Heart right ventricle (tissue), 16 donors: Measurements from ENCODE around the gene PLPPR5. TPM values are rescaled to one million over a fixed set of nuclear protein-coding genes. Genes with fewer than 3 reads are reported as not detected.

Experiments used
- ATAC-seq, 8 donors: fragments of 200-7000 bp; cut with Tn5 transposase; one replicate each; pipeline ENCODE4 v1.9.1; 2020; ENCODE audit warnings: mild to moderate bottlenecking in 8 of 8, moderate library complexity in 8 of 8, moderate number of reproducible peaks in 1 of 8
- DNase-seq, 2 donors: peaks; one replicate each; pipeline ENCODE4 v3.0.0-alpha.2; 2020
- H3K27ac ChIP-seq, 10 donors: fragments of 200-600 bp; sonication (generic) in 2 of 10; one replicate each; pipeline versions ENCODE4 v1.5.0 to v1.8.0; 2020 to 2022; ENCODE audit warnings: mild to moderate bottlenecking in 3 of 10
- H3K27me3 ChIP-seq, 7 donors: fragments of 200-600 bp; one replicate each; pipeline ENCODE4 v1.8.0; 2021 to 2022; ENCODE audit warnings: mild to moderate bottlenecking in 2 of 7
- H3K36me3 ChIP-seq, 9 donors: fragments of 200-600 bp; sonication (generic) in 1 of 9; one replicate each; pipeline versions ENCODE4 v1.5.0 to v1.8.0; 2020 to 2022; ENCODE audit warnings: mild to moderate bottlenecking in 2 of 9
- H3K4me1 ChIP-seq, 9 donors: fragments of 200-600 bp; sonication (generic) in 1 of 9; one replicate each; pipeline versions ENCODE4 v1.5.0 to v1.8.0; 2020 to 2022; ENCODE audit warnings: mild to moderate bottlenecking in 4 of 9
- H3K4me3 ChIP-seq, 10 donors: fragments of 200-600 bp; sonication (generic) in 2 of 10; one replicate each; pipeline versions ENCODE4 v1.5.0 to v1.8.0; 2020 to 2022; ENCODE audit warnings: mild to moderate bottlenecking in 7 of 10, moderate library complexity in 2 of 10
- H3K9me3 ChIP-seq, 11 donors: fragments of 200-600 bp in 10 of 11; sonication (generic) in 2 of 11; one replicate each; pipeline versions ENCODE4 v1.5.0 to v1.8.0; 2013 to 2022; ENCODE audit warnings: mild to moderate bottlenecking in 2 of 11, control low read depth in 1 of 11, moderate library complexity in 1 of 11
- WGBS, 2 donors: extraction: QIAGEN DNeasy Blood & Tissue Kit; methylation state at CpG; one replicate each; pipeline ENCODE4 v1.1.7; 2013; ENCODE audit warnings: inconsistent platforms in 1 of 2; 5-methylcytosine and 5-hydroxymethylcytosine counted together
- intact Hi-C, 10 donors: fragments of 100-400 bp; cut with DNase I; formaldehyde crosslinking; loops; one replicate each; pipeline versions ENCODE4 v1.11.1 to v1.14.2; 2022
- polyA plus RNA-seq, 2 donors: library from polyadenylated mRNA; stranded (reverse); fragments of 200-250 nt; gene quantifications; one replicate each; pipeline ENCODE4 v1.2.3, GENCODE V29; 2013
- total RNA-seq, 10 donors: library from RNA; stranded (reverse); fragmentation: NEBNext Ultra II Directional in 3 of 10; extraction: Animal tissue kit (Norgen Biotek cat#: 25700) in 3 of 10; gene quantifications; one replicate each; pipeline versions ENCODE4 v1.2.1 to v1.2.4, GENCODE V29; 2021 to 2023
- TF ChIP-seq, protein P1 (sequence below), 9 donors: fragments of 200-600 bp; sonication (generic) in 2 of 9; IDR thresholded peaks; one replicate each; pipeline versions ENCODE4 v1.5.0 to v1.8.0; 2021 to 2022; ENCODE audit warnings: antibody characterized with exemption in 9 of 9, mild to moderate bottlenecking in 5 of 9, moderate library complexity in 1 of 9
- donor health status: Arrhythmogenic right ventricular cardiomyopathy.
- donor health status: ischemic (EF 13 %, LVEDD 7.1; RV severe dilation, severe dysfunction).
- donor health status: healthy with polysubstance abuse.
- donor health status: DM: no; HTN: yes; CAD: no.
- donor health status: DM: no; HTN: no; CAD: no.
- donor health status: ischemic (EF 25% LVEDD 6.9; RV normal size, moderate dysfunction).
- donor health status: ischemic (EF 25% LVEDD 5.7; RV mildly dilated, moderate dysfunction).
- donor health status: healthy.
- donor health status: DM: yes; HTN: yes; CAD: no.
- donor health status: Ischemic cardiomyopathy.
- donor health status: ischemic (EF 35%, LVEDD 5.7; RV mildly dilated, moderate dysfunction).
- donor health status: nonischemic (EF 11% LVEDD 7.7; RV severe dilation, severe dysfunction).
- donor health status: DM: yes; HTN: yes; CAD: no.
- donor health status: PGD.
- donor health status: ischemic (EF 29% LVEDD 5.4; RV normal size, mild dysfunction).
- donor health status: nonischemic (EF 23%, LVEDD 6.1; RV moderate dilation, normal function).

The PLPPR5 gene
- total and polyA plus RNA-seq, 12 donors, result 0.08 TPM; not detected in 11

DNA sequence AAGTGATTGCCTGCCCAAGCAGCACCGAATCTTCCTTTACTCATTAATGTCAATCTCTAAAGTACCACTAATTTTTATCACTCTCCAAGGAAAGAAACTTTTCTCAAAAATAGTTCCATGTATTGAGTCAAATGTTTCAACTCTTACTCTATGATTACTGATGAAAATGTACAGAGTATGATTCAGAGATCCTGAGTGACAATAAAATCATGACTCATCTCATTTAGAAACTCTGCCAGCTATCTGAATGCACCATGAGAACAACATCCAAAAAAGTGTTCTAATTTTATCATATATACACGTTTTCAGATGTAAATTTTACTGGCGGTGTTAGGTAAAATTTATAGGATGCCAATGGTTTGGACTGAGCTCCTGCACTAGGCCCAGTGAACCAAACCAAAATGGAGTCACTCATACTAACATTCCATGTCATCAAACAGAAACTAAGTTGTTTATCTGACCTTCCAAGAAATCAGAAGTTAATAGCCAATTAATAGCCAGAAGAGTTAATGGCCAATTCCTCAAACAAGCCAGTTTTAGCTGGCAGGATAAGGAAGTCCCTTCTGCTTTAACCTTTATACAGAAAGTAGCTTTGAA is 22.6 kb downstream of the PLPPR5 start:
- Histone ChIP-seq H3K36me3 (no peaks in the 10 kb centered on the region), H3K27me3 (peaks cover 0 to 5% (median 0%) of the 10 kb centered on the region in 7 donors), H3K9me3 (peaks cover 0 to 9% (median 0%) of the 10 kb centered on the region in 11 donors), H3K27ac (no peak overlapping the region), H3K4me3 (no peak overlapping the region), H3K4me1 (no peaks in the 10 kb centered on the region)
- DNase-seq, result no peak
- TF ChIP-seq, protein P1, sequence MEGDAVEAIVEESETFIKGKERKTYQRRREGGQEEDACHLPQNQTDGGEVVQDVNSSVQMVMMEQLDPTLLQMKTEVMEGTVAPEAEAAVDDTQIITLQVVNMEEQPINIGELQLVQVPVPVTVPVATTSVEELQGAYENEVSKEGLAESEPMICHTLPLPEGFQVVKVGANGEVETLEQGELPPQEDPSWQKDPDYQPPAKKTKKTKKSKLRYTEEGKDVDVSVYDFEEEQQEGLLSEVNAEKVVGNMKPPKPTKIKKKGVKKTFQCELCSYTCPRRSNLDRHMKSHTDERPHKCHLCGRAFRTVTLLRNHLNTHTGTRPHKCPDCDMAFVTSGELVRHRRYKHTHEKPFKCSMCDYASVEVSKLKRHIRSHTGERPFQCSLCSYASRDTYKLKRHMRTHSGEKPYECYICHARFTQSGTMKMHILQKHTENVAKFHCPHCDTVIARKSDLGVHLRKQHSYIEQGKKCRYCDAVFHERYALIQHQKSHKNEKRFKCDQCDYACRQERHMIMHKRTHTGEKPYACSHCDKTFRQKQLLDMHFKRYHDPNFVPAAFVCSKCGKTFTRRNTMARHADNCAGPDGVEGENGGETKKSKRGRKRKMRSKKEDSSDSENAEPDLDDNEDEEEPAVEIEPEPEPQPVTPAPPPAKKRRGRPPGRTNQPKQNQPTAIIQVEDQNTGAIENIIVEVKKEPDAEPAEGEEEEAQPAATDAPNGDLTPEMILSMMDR (IDR thresholded peaks at IDR 0.05), result no peak
- no peak for ATAC-seq
- WGBS, 2 donors, result 72 to 80% methylated on average over 3 of the region's 3 CpGs
- intact Hi-C loops, result no loop called here

DNA sequence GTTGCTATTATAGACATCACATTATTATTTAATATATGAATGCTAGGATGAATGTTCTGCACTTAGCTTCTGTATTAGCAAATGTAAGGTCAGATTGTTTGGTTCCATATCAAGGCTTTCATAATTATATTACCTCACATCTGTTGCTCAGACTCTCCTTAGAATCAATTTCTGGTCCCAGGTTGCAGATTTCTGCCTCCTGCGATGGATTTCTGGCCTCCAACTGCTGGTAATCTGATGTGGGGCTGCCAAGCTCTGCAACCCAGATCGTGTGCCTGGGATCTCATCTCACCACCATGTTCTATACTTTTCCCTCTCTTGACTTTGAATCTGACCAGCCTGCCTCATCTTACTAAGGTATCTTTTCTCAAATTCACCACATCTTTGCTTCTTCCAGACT is 25.2 kb downstream of the PLPPR5 start:
- no peak overlapping the region for H3K27ac ChIP-seq
- H3K4me1 ChIP-seq, result no peaks in the 10 kb centered on the region
- DNase-seq (no peak), ATAC-seq (no peak)
- TF ChIP-seq, protein P1 (IDR thresholded peaks at IDR 0.05), result no peak
- 66 to 76% methylated on average over 2 of the region's 2 CpGs for WGBS, 2 donors
- H3K9me3 ChIP-seq, result peaks cover 0 to 9% (median 0%) of the 10 kb centered on the region in 11 donors
- intact Hi-C loops, result no loop called here
- no peak overlapping the region for H3K4me3 ChIP-seq
- H3K36me3 ChIP-seq, result no peaks in the 10 kb centered on the region
- peaks cover 0 to 6% (median 0%) of the 10 kb centered on the region in 7 donors for H3K27me3 ChIP-seq

DNA sequence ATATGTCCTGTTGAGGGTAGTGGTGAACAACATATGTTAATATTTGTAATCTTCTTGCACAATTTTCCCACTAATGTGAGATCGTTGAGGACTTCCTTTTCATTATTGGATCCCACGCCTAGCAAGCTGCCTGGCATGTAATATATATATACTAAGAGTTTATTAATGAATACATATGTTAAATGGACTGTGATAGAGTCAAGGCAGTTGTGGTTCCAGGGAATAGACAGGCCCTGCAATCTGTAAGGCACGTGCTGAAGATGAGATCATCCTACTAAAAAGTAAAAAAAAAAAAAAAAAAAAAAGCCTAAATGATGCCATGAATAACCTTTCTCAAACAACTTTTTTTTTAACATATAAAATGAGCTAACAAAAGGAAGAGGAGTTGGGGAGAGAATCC is 28.9 kb downstream of the PLPPR5 start:
- intact Hi-C loops, result no loop called here
- H3K27me3 ChIP-seq, result peaks cover 0 to 6% (median 0%) of the 10 kb centered on the region in 7 donors
- ATAC-seq, result no peak
- no peak overlapping the region for H3K4me3 ChIP-seq
- TF ChIP-seq, protein P1 (IDR thresholded peaks at IDR 0.05), result no peak
- no peak overlapping the region for H3K27ac ChIP-seq
- H3K36me3 ChIP-seq, result no peaks in the 10 kb centered on the region
- DNase-seq, result no peak
- no peaks in the 10 kb centered on the region for H3K4me1 ChIP-seq
- 71 to 75% methylated on average over 3 of the region's 3 CpGs for WGBS, 2 donors
- peaks cover 0 to 2% (median 0%) of the 10 kb centered on the region in 11 donors for H3K9me3 ChIP-seq

DNA sequence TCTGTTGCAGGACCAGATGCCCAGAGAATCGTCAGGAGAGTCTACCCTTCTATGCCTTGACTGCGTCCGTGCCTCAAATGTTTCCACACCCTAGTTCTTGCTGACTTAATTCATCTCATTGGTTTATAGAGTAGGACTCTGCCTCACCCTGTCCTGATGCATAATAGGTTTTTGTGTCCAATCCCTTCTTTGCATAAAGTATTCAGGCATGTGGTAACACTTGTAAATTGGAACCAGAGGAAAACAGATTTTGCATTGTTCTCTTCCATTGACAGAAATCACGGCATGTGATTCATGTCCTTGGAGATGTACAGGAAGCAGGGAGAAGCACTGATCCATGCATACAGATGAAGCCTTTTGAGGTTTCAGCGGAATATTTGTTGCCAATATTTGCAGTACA is 29.5 kb downstream of the PLPPR5 start:
- H3K9me3 ChIP-seq, result peaks cover 0 to 2% (median 0%) of the 10 kb centered on the region in 11 donors
- no peak overlapping the region for H3K4me3 ChIP-seq
- ATAC-seq (no peak), DNase-seq (no peak)
- intact Hi-C loops, result no loop called here
- TF ChIP-seq, protein P1 (IDR thresholded peaks at IDR 0.05), result no peak
- H3K27ac ChIP-seq, result no peak overlapping the region
- no peaks in the 10 kb centered on the region for H3K4me1 ChIP-seq
- H3K36me3 ChIP-seq, result no peaks in the 10 kb centered on the region
- peaks cover 0 to 6% (median 0%) of the 10 kb centered on the region in 7 donors for H3K27me3 ChIP-seq
- WGBS, 2 donors, result 80 to 82% methylated on average over 5 of the region's 5 CpGs
